Measurements from ENCODE around the gene KYNU.

The KYNU gene

DNA sequence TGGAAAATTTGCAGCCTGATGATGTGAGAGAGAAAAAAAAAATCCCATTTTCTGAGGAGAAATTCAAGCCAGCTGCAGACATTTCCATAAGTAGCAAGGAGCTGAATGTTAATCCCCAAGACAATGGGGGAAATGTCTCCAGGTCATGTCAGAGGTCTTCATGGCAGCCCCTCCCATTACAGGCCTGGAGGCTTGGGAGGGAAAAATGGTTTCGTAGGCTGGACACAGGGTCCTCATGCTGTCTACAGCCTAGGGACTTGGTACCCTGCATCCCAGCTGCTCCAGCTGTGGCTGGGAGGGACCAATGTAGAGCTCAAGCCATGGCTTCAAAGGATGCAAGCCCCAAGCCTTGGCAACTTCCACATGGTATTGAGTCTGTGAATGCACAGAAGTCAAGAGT lies 198.2 kb downstream of the KYNU start:
- TF ChIP-seq, protein P1, sequence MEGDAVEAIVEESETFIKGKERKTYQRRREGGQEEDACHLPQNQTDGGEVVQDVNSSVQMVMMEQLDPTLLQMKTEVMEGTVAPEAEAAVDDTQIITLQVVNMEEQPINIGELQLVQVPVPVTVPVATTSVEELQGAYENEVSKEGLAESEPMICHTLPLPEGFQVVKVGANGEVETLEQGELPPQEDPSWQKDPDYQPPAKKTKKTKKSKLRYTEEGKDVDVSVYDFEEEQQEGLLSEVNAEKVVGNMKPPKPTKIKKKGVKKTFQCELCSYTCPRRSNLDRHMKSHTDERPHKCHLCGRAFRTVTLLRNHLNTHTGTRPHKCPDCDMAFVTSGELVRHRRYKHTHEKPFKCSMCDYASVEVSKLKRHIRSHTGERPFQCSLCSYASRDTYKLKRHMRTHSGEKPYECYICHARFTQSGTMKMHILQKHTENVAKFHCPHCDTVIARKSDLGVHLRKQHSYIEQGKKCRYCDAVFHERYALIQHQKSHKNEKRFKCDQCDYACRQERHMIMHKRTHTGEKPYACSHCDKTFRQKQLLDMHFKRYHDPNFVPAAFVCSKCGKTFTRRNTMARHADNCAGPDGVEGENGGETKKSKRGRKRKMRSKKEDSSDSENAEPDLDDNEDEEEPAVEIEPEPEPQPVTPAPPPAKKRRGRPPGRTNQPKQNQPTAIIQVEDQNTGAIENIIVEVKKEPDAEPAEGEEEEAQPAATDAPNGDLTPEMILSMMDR (IDR thresholded peaks at IDR 0.05; ENCODE audit: low read depth, low read length, missing control alignments) = no peak
- no peak for DNase-seq
- H3K27ac ChIP-seq = no peak overlapping the region

DNA sequence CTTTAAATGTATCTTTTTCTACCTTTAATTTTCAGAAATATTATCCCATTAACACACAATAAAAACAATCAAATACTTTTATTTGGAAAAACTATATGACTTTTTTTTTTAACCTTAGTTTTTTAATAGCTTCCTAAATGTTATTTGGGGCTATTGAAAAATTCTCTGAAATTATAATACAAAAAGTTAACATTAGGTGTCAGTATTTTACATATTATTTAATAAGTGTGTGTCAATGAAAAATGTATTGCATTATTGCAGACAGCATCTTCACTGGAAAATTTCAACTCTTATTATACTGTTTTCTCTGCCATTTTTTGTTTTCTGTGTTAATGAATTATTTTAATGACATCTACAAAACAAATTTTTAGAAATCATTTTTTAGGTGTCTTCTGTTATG lies 200.6 kb downstream of the KYNU start:
- in situ Hi-C loops (cut with HindIII; ENCODE audit: low pct_ligation_motif_present, low sequenced_read_pairs) = no loop called here
- no peak for DNase-seq
- TF ChIP-seq, protein P1 (IDR thresholded peaks at IDR 0.05; ENCODE audit: low read depth, low read length, missing control alignments) = no peak
- H3K36me3 ChIP-seq (replicated peaks) = no peaks in the 10 kb centered on the region
- H3K27me3 ChIP-seq (replicated peaks) = no peaks in the 10 kb centered on the region
- no peak overlapping the region for H3K4me3 ChIP-seq (ENCODE audit: low read depth, low read length)
- H3K27ac ChIP-seq = no peak overlapping the region

More for the DNA sequence above, 198.2 kb downstream of the KYNU start:
- Histone ChIP-seq H3K36me3 (replicated peaks) (no peaks in the 10 kb centered on the region), H3K27me3 (replicated peaks) (no peaks in the 10 kb centered on the region), H3K4me3 (ENCODE audit: low read depth, low read length) (no peak overlapping the region)
- in situ Hi-C loops (cut with HindIII; ENCODE audit: low pct_ligation_motif_present, low sequenced_read_pairs) = no loop called here

DNA sequence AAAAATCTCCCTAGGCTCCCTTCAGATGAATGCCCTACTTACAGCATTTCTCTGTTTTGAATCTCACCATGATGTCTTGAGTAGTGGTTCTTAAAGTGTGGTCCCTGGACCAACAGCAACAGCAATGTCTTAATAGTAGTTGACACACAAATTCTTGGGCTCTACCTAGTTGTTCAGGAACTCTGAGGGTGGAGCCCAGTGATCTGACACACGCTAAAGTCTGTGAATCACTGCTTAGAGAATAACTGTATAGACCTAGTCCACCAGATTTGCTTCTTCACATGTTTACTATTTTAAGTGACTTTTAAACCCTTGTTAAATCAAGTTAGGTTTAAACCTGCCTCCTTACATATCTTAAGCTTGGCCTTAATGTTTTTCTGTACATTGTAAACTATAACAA lies 204.2 kb downstream of the KYNU start:
- no peak overlapping the region for H3K4me3 ChIP-seq (ENCODE audit: low read depth, low read length)
- H3K36me3 ChIP-seq (replicated peaks) = no peaks in the 10 kb centered on the region
- no peaks in the 10 kb centered on the region for H3K27me3 ChIP-seq (replicated peaks)
- H3K27ac ChIP-seq = no peak overlapping the region
- in situ Hi-C loops (cut with HindIII; ENCODE audit: low pct_ligation_motif_present, low sequenced_read_pairs) = no loop called here
- TF ChIP-seq, protein P1 (IDR thresholded peaks at IDR 0.05; ENCODE audit: low read depth, low read length, missing control alignments) = no peak
- no peak for DNase-seq

GRCh38 chr2:143083636-143084035 lies 206.2 kb downstream of the KYNU start:
- Histone ChIP-seq H3K4me3 (ENCODE audit: low read depth, low read length) (peak overlapping the region; percentile 1), H3K27ac (no peak overlapping the region), H3K36me3 (replicated peaks) (no peaks in the 10 kb centered on the region), H3K27me3 (replicated peaks) (no peaks in the 10 kb centered on the region)
- in situ Hi-C loops (cut with HindIII; ENCODE audit: low pct_ligation_motif_present, low sequenced_read_pairs) = no loop called here
- DNase-seq = peak; percentile 59
- TF ChIP-seq, protein P1 (IDR thresholded peaks at IDR 0.05; ENCODE audit: low read depth, low read length, missing control alignments) = no peak

DNA sequence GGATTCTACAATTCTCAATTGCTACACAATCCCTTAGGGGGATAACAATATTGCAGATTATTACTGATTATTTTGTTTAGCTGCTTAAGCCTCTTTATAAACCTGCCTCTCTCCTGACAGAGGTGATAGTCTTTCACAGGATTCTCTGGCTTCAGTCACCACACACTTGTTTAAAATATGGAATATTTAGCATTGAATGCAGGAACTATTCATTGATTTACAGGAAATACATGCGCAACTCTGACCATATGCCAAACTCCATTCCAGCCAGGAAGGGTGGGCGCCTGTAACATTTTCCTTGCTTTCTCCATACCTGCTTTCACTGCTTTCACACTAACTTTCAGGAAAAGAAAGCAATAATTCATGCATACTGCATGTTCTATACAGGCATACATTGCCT lies 207.0 kb downstream of the KYNU start:
- Histone ChIP-seq H3K27ac (no peak overlapping the region), H3K4me3 (ENCODE audit: low read depth, low read length) (no peak overlapping the region), H3K27me3 (replicated peaks) (no peaks in the 10 kb centered on the region), H3K36me3 (replicated peaks) (no peaks in the 10 kb centered on the region)
- TF ChIP-seq, protein P1 (IDR thresholded peaks at IDR 0.05; ENCODE audit: low read depth, low read length, missing control alignments) = no peak
- in situ Hi-C loops (cut with HindIII; ENCODE audit: low pct_ligation_motif_present, low sequenced_read_pairs) = no loop called here
- no peak for DNase-seq

DNA sequence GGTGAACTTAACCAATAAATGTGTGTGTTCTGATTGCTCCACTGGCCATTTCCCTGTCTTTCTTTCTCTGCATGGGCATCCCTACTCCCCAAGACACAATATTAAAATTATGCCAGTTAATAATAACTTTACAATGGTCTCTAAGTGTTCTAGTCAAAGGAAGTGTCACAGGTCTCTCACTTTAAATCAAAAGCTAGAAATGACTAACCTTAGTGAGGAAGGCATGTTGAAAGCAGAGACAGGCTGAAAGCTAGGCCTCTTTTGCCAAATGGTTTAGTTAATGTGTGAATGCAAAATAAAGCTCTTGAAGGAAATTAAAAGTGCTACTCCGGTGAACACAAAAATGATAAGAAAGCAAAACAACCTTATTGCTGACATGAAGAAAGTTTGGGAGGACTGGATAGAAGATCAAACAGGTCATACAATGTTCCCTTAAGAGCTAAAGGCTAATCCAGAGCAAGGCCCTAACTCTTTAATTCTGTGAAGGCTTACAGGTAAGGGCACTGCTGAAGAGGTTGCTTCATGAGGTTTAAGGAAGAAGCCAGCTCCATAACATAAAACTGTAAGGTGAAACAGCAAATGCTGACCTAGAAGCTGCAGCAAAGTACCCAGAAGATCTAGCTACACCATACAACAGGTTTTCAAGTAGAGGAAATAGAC lies 207.8 kb downstream of the KYNU start:
- no peak for DNase-seq
- in situ Hi-C loops (cut with HindIII; ENCODE audit: low pct_ligation_motif_present, low sequenced_read_pairs) = no loop called here
- no peak overlapping the region for H3K27ac ChIP-seq
- TF ChIP-seq, protein P1 (IDR thresholded peaks at IDR 0.05; ENCODE audit: low read depth, low read length, missing control alignments) = no peak
- no peaks in the 10 kb centered on the region for H3K36me3 ChIP-seq (replicated peaks)
- no peak overlapping the region for H3K4me3 ChIP-seq (ENCODE audit: low read depth, low read length)
- no peaks in the 10 kb centered on the region for H3K27me3 ChIP-seq (replicated peaks)
